HG03196 (cell line): ENCODE measurements around the gene PSMB1.
"Not testable (repeated sequence)": the region's sequence is repeated elsewhere in the genome, so short reads cannot be mapped to it uniquely, and the experiment has no call there.

Experiments
- ATAC-seq: cut with Tn5 transposase; IDR thresholded peaks from one replicate; pipeline ENCODE4 v1.9.1; 2021; ENCODE audit not compliant: unreplicated experiment

PSMB1 gene

DNA sequence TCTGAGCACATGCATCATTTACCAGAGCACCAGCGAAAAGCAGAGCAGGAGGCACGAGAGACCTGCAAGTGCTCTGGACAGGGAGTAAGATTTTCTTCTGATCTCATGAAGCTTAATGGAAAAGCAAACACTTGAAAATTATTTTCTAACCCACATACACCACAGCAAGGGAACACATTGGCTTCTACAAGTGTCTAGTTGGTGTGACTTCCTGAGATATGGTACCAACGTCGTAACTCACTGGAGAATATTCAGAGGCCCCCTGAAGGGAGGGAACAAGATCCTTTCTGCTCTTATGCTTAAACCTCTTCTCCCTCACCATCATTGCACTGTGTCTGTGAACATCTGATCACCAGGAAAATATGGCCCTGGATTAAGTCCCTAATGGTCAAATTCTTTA lies 48.6 kb downstream of the PSMB1 start:
- ATAC-seq, result no peak

DNA sequence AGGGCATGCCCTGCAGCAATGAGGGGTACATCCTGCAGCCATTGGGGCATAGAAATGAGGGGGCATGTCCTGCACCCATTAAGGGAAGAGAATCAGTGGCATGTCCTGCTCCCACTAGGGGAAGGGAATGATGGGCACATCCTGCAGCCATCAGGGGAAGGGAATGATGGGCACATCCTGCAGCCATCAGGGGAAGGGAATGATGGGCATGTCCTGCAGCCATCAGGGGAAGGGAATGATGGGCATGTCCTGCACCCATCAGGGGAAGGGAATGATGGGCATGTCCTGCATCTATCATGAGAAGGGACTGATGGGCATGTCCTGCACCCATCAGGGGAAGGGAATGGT lies 49.7 kb downstream of the PSMB1 start:
- ATAC-seq, result no peak

DNA sequence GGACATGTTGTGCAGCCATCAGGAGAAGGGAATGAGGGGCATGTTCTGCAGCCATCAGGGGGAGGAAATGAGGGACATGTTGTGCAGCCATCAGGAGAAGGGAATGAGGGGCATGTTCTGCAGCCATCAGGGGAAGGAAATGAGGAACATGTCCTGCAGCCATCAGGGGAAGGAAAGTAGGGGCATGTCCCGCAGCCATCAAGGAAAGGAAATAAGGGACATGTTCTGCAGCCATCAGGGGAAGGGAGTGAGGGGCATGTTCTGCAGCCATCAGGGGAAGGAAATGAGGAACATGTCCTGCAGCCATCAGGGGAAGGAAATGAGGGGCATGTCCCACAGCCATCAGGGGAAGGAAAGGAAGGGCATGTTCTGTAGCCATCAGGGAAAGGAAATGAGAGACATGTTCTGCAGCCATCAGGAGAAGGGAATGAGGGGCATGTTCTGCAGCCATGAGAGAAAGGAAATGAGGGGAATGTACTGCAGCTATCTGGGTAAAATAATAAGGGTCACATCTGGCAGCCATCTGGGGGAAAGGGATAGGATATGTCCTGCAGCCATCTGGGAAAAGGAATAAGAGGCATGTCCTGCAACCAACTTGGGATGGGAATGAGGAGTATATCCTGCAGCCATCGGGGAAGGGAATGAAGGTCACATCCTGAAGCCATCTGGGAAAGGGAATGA lies 50.2 kb downstream of the PSMB1 start:
- not testable (repeated sequence) for ATAC-seq

DNA sequence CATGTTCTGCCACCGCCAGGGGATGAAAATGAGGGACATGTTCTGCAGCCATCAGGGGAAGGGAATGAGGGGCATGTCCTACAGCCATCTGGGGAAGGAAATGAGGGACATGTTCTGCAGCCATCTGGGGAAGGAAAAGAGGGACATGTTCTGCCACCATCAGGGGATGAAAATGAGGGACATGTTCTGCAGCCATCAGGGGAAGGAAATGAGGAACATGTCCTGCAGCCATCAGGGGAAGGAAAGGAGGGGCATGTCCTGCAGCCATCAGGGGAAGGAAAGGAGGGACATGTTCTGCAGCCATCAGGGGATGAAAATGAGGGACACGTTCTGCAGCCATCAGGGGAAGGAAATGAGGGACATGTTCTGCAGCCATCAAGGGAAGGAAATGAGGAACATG lies 50.8 kb downstream of the PSMB1 start:
- ATAC-seq, result not testable (repeated sequence)

DNA sequence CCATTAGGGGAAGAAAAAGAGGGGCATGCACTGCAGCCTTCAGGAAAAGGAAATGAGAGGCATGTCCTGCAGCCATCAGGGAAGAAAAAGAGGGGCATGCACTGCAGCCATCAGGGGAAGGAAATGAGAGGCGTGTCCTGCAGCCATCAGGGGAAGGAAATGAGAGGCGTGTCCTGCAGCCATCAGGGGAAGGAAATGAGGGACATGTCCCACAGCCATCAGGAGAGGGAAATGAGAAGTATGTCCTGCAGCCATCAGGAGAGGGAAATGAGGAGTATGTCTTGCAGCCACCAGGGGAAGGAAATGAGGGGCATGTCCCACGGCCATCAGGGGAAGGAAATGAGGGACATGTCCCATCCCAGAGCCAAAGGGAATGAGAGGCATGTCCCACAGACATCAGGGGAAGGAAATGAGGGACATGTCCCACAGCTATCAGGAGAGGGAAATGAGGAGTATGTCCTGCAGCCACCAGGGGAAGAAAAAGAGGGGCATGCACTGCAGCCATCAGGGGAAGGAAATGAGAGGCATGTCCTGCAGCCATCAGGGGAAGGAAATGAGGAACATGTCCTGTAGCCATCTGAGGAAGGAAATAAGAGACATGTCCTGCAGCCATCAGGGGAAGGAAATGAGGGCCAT lies 52.0 kb downstream of the PSMB1 start:
- ATAC-seq, result no peak

DNA sequence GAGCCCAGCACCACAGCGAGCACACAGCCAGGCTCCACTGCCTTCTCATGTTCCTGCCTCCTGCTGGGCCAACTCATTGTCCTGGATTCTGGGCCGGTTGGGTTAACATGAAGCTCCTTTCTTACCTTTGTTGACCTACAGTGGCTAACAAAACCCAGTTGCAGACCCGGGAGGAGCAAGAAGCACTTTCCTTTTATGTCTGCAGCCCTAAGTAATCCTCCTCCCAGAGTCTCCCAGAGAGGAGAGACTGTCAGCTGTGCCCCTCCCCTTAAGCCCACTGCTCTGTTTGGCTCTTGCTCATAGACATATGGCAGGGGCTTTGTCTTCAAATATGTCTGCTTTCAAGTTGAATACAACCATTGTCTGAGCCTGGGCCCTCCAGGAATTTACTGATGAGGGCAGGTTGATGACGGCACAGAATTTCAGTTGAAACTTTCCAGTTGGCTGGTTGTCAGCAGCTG lies 55.2 kb downstream of the PSMB1 start:
- ATAC-seq, result no peak

DNA sequence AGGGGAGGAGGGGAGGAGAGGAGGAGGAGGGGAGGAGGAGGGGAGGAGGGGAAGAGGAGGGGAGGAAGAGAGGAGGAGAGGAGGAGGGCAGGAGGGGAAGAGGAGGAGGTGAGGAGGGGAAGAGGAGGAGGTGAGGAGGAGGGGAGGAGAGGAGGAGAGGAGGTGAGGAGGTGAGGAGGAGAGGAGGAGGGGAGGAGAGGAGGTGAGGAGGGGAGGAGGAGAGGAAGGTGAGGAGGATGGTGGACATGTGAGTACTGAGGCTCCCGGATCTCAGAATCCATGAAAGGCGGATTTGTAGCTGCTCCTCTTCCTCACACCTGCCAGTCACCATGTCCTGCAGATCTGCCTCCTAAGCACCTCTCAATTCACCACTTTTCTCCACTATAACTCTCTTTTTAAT lies 59.8 kb downstream of the PSMB1 start:
- no peak for ATAC-seq

DNA sequence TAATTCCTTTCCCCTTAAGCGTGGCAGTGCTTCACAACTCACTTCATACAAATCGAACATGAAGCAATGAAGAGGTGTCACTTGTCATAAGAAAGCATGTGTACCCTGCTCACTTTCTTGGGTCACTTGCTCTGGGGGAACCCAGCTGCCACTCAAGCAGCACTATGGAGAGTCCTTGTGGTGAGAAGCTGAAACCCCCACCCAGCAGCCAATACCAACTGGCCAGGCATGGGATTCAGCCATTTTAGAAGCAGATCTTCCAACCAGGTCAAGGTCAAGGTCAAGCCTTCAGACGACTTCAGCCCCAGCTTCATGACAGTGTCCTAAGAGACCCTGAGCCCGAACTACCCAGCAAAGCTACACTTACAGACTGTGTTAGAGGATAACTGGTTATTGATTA lies 62.8 kb downstream of the PSMB1 start:
- ATAC-seq, result no peak

DNA sequence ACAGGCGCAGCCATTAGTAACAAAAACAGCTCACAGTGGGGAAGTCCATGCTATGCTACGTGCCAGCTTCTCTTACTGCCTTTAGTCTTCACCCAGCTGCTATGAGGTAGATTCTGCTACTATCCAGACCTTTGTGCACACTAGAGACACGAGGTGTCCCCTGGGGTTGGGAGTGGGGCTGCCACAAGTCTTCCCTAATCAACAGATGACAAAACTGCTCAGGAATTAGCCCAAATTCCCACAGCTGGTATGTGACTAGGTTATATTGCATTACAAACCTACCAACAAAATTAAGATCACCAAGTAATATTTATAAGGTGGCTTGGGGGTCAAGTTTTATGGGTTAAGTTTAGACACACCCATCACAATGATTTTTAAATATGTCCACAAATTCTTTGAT lies 63.3 kb downstream of the PSMB1 start:
- ATAC-seq, result no peak

DNA sequence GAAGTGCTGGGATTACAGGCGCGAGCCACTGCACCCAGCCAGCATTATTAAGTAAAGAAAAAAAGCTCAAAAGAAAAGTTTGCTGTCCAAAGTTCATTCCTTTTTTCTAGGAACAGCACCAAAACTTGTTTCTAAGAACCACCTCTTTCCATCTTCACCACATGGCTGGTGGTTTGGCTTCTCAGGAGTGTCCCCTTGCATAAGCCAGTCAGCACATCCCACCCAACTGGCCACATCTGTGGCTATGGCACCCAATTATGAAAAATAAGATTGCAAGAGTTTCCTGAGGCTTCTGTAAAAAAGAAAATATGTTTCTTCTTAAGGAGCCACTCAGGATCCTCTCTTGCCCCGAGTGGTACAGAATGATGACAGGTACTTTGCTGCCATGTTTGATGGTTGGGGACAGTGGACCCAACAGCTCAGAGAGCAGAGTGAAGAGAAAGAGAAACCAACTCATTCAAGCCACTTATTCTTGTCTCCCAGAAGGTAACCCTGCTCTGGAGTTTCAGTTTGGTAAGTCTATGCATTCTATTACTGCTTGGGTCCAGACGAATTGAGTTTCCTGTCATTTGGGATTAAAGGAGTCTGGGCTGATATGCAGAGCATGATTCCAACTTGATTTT lies 65.3 kb downstream of the PSMB1 start:
- ATAC-seq, result no peak

DNA sequence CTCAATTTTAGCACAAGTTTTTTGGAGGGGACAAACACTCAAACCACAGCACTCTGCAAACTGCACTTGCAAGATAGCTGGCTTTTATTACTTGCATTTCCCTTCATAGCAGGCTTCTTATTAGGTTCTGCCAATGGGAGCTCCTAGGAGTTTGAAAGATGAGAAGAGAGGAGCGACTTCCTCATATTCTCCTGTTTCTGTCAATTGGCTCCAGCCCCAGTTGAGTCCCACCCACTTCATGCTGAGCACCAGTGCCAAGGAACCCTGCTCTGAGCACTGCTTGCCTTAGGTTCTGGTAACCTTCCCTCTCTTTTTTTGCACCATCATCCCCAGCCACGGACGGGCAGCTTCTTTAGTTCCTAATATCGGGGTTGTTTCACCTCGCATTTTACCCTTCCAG lies 67.9 kb downstream of the PSMB1 start:
- ATAC-seq, result no peak
